ENCODE data around the gene LCN15.

Gene LCN15

DNA sequence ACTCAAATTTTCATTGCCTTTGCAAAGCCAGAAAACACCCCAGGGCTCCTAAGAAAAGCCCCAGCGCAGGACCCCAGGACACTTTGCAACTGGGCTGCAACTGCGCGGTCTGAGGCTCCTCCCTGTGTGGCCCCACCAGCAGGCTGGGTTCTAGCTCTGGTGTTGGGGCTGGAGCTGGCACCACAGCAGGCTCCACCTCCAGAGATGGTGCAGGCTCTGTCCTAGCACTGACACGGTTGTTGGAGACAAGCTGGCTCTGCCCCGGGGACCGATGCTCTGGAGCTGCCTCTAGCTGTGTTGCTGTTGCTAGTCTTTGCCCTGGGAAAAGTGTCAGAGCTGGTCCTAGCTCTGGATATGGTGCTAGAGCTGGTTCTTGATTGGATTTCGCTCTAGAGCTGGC is 35.2 kb downstream of the LCN15 start (continued):
- TF ChIP-seq, protein P1, sequence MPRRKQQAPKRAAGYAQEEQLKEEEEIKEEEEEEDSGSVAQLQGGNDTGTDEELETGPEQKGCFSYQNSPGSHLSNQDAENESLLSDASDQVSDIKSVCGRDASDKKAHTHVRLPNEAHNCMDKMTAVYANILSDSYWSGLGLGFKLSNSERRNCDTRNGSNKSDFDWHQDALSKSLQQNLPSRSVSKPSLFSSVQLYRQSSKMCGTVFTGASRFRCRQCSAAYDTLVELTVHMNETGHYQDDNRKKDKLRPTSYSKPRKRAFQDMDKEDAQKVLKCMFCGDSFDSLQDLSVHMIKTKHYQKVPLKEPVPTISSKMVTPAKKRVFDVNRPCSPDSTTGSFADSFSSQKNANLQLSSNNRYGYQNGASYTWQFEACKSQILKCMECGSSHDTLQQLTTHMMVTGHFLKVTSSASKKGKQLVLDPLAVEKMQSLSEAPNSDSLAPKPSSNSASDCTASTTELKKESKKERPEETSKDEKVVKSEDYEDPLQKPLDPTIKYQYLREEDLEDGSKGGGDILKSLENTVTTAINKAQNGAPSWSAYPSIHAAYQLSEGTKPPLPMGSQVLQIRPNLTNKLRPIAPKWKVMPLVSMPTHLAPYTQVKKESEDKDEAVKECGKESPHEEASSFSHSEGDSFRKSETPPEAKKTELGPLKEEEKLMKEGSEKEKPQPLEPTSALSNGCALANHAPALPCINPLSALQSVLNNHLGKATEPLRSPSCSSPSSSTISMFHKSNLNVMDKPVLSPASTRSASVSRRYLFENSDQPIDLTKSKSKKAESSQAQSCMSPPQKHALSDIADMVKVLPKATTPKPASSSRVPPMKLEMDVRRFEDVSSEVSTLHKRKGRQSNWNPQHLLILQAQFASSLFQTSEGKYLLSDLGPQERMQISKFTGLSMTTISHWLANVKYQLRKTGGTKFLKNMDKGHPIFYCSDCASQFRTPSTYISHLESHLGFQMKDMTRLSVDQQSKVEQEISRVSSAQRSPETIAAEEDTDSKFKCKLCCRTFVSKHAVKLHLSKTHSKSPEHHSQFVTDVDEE (CRISPR knock-in tag; IDR thresholded peaks at IDR 0.05) = no peak
- TF ChIP-seq ISL1 (CRISPR knock-in tag; IDR thresholded peaks at IDR 0.05) (no peak), SNAI2 (CRISPR knock-in tag; IDR thresholded peaks at IDR 0.05) (no peak)

DNA sequence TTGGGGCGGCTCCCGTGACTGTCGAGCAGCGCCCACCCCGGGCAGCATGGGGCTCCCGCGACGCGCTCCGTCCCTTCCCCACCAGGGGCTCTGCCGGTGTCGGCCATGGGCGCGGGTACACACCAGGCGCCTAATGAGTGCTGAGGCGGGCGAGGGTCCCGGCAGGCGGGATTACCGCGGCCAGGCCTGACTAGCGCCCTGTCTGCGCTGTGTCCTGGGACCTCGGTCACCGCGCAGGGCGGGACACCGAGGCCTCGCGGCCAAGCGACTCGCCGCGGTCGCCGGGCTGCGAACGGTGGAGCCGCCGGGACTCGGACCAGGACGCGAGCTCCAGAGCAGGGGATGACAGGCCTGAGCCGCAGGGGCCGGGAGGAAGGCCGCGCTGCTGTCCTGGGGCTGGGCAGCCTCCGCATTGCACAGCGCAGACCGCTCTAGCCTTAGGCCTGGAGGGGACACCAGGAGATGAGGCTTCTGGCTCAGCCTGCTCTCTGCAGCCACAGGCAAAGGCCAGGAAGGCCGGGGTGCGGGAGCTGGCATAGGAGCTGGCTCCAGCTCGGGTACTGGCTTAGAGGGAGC is 35.7 kb downstream of the LCN15 start:
- peak; percentile 88 for TF ChIP-seq ZFP3 (CRISPR knock-in tag; IDR thresholded peaks at IDR 0.05)
- TF ChIP-seq TOX (CRISPR knock-in tag; IDR thresholded peaks at IDR 0.05; ENCODE audit: borderline replicate concordance) = no peak
- peak; percentile 55 for ATAC-seq

DNA sequence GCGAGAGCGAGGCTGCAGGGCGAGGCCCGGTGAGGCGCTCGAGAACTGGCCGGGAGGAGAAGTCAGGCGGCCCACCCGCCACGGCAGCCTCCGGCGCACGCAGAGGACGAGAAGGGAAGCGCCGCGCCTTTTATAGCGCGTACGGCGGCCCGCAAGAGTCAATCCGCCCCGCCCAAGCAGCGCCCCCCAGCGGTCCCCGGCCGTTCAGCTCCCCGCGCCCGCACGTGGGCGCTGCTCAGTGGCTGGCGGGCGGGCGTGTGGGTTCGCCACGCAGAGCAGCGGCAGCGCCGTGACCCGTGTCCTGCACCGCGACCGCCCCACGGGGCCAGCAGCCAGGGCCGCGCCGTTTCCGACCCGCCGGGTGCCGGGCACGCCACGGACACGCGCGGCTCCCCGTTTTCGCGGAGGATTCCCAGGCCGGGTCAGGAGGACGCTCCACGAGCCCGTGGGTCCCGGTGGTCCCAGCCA is 36.2 kb downstream of the LCN15 start:
- ATAC-seq = peak; percentile 61
- TF ChIP-seq GLIS3 (CRISPR knock-in tag; IDR thresholded peaks at IDR 0.05) (0 out of 2 replicates have a peak, but pooled peaks have one; percentile 18), SNAI2 (CRISPR knock-in tag; IDR thresholded peaks at IDR 0.05) (no peak), ZNF565 (CRISPR knock-in tag; conservative IDR thresholded peaks at IDR 0.05; ENCODE audit: low read depth) (no peak), OSR1 (CRISPR knock-in tag; IDR thresholded peaks at IDR 0.05) (no peak)
- TF ChIP-seq, protein P1 (CRISPR knock-in tag; IDR thresholded peaks at IDR 0.05) = peak; percentile 23; the same call in 1 of the 2 replicates
- TF ChIP-seq, protein P2, sequence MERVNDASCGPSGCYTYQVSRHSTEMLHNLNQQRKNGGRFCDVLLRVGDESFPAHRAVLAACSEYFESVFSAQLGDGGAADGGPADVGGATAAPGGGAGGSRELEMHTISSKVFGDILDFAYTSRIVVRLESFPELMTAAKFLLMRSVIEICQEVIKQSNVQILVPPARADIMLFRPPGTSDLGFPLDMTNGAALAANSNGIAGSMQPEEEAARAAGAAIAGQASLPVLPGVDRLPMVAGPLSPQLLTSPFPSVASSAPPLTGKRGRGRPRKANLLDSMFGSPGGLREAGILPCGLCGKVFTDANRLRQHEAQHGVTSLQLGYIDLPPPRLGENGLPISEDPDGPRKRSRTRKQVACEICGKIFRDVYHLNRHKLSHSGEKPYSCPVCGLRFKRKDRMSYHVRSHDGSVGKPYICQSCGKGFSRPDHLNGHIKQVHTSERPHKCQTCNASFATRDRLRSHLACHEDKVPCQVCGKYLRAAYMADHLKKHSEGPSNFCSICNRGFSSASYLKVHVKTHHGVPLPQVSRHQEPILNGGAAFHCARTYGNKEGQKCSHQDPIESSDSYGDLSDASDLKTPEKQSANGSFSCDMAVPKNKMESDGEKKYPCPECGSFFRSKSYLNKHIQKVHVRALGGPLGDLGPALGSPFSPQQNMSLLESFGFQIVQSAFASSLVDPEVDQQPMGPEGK (CRISPR knock-in tag; IDR thresholded peaks at IDR 0.05; ENCODE audit: borderline replicate concordance) = 0 out of 2 replicates have a peak, but pooled peaks have one; percentile 58

DNA sequence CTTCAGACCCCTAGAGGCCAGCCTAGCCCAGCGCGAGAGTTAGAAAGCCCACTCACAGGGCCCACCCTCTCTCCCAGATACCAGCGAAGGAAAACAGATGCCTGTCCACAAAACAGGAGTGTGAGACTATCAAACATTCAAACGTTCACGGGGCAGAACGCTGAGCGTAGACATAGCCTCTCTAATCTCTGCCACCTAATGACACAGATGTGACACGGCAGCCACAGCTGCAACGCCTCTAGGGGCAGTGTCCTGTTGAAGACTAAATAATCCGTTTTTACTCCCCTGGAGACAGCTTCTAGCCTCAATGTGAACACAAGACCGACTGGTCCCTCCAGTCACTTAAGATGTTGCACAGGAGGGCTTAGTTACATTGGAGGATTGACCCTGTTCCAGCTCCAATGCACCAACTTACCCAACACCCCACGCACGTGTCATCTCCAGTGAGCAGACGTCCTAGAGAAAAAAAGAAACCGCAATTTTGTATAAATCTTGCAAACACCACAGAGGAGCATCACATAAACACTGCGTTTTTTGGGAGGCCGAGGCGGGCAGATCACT is 37.6 kb downstream of the LCN15 start:
- no peak for TF ChIP-seq ZC3H10 (CRISPR knock-in tag; IDR thresholded peaks at IDR 0.05)
- TF ChIP-seq GLIS3 (CRISPR knock-in tag; IDR thresholded peaks at IDR 0.05) = no peak
- no peak for TF ChIP-seq ZFP3 (CRISPR knock-in tag; IDR thresholded peaks at IDR 0.05)
- TF ChIP-seq ESRRG (CRISPR knock-in tag; IDR thresholded peaks at IDR 0.05) = no peak
- TF ChIP-seq ARNTL (CRISPR knock-in tag; IDR thresholded peaks at IDR 0.05; ENCODE audit: borderline replicate concordance, low read depth) = no peak
- no peak for TF ChIP-seq ZFP30 (CRISPR knock-in tag; IDR thresholded peaks at IDR 0.05)
- no peak for TF ChIP-seq SNAI2 (CRISPR knock-in tag; IDR thresholded peaks at IDR 0.05)
- TF ChIP-seq PPARA (CRISPR knock-in tag; IDR thresholded peaks at IDR 0.05; ENCODE audit: borderline replicate concordance) = no peak
- TF ChIP-seq ZNF70 (CRISPR knock-in tag; IDR thresholded peaks at IDR 0.05) = no peak
- TF ChIP-seq TCF4 (CRISPR knock-in tag; IDR thresholded peaks at IDR 0.05; ENCODE audit: borderline replicate concordance) = no peak
- TF ChIP-seq CSDC2 (CRISPR knock-in tag; IDR thresholded peaks at IDR 0.05) = no peak
- no peak for TF ChIP-seq TOX (CRISPR knock-in tag; IDR thresholded peaks at IDR 0.05; ENCODE audit: borderline replicate concordance)
- TF ChIP-seq BACH2 (CRISPR knock-in tag; IDR thresholded peaks at IDR 0.05; ENCODE audit: borderline replicate concordance) = no peak
- TF ChIP-seq, protein P1 (CRISPR knock-in tag; IDR thresholded peaks at IDR 0.05) = no peak
- no peak for TF ChIP-seq ISL1 (CRISPR knock-in tag; IDR thresholded peaks at IDR 0.05)
- no peak for TF ChIP-seq ZNF565 (CRISPR knock-in tag; conservative IDR thresholded peaks at IDR 0.05; ENCODE audit: low read depth)
- no peak for TF ChIP-seq RARB (CRISPR knock-in tag; IDR thresholded peaks at IDR 0.05)
- peak; percentile 4; the same call in 1 of the 3 replicates for ATAC-seq

Measured in SK-N-SH treated with all-trans-retinoic acid at 6 μM for 48 hours (cell line).